ENCODE data around the gene B9D1.

Gene B9D1

DNA sequence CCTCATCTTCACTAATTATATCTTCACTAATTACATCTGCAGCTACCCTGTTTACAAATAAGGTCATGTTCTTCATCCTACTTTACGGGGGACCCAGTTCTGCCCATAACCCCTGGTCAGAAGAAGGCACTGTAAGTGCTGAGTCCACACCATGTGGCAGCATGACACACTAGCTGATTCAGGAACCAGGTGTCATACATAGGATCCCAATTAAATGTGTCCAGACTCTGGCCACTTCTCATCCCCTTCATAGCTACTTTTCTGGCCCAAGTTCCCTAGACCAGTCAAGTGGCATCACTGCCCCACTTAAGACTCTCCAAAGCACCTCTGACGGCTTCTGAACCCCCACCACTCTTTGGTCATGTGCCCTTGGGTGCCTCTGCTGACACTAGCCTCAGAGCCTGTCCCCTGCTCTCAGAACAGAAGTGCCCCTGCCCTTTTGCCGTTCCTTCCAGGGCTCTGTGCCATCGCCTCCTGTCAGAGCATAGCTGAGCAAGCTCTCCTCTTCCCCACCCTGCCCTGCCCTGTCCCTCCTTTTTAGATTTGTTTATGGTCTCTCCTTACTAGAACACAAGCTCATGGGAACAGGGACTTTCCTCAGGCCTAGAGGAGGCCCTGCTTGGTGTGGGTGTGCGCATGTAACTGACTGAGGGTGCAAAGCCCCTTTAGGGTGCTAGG lies 61.1 kb downstream of the B9D1 start:
- TF ChIP-seq, protein P1, sequence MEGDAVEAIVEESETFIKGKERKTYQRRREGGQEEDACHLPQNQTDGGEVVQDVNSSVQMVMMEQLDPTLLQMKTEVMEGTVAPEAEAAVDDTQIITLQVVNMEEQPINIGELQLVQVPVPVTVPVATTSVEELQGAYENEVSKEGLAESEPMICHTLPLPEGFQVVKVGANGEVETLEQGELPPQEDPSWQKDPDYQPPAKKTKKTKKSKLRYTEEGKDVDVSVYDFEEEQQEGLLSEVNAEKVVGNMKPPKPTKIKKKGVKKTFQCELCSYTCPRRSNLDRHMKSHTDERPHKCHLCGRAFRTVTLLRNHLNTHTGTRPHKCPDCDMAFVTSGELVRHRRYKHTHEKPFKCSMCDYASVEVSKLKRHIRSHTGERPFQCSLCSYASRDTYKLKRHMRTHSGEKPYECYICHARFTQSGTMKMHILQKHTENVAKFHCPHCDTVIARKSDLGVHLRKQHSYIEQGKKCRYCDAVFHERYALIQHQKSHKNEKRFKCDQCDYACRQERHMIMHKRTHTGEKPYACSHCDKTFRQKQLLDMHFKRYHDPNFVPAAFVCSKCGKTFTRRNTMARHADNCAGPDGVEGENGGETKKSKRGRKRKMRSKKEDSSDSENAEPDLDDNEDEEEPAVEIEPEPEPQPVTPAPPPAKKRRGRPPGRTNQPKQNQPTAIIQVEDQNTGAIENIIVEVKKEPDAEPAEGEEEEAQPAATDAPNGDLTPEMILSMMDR (conservative IDR thresholded peaks at IDR 0.05) = no peak

DNA sequence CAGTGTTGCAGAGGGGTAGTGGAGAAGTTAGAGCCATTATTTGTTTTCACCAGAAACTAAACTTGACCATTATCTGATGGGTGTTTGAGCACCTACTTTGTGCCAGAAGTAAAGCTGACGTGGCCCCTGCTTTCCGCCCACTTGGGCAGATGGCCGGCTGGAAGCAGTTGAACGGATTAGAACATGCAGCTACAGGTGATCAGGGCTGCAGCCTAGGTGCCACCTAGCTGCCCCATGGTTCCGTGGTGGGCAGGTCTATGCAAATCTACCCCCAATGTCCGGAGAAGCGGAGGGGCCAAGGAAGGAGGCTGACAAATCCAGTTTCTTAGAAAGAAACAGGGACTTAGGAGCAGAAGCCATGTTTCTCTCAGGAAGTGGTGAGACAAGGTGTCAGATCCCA lies 62.7 kb downstream of the B9D1 start:
- H3K27ac ChIP-seq = no peak overlapping the region
- TF ChIP-seq, protein P1 (conservative IDR thresholded peaks at IDR 0.05) = no peak

More for the DNA sequence above, 61.1 kb downstream of the B9D1 start:
- H3K27ac ChIP-seq = no peak overlapping the region

DNA sequence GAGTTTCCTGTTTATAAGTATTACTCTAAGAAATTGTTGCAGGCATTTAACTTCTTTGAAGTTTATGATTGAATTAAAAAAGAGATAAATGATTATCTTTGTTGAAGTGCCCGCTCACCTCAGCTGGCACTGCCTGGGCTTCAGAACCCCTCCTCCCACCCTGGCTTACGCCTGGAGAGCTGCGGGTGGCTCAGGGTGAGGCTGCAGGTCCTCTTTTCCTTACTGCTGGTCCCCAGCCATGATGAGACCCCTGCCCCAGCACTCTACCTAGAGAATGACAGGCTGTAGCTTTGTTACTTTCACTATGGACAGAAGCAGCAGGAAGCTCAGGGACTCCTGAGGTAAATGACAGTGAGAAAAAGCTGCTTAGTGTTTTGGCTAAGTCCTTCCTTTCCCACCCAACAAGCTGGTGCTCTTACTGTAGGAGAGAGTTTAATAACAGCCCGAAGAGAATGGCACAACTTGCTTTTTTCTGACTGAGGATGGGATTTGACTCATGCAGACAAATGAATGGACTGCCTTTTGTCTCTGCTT lies 63.2 kb downstream of the B9D1 start:
- TF ChIP-seq, protein P1 (conservative IDR thresholded peaks at IDR 0.05) = no peak

DNA sequence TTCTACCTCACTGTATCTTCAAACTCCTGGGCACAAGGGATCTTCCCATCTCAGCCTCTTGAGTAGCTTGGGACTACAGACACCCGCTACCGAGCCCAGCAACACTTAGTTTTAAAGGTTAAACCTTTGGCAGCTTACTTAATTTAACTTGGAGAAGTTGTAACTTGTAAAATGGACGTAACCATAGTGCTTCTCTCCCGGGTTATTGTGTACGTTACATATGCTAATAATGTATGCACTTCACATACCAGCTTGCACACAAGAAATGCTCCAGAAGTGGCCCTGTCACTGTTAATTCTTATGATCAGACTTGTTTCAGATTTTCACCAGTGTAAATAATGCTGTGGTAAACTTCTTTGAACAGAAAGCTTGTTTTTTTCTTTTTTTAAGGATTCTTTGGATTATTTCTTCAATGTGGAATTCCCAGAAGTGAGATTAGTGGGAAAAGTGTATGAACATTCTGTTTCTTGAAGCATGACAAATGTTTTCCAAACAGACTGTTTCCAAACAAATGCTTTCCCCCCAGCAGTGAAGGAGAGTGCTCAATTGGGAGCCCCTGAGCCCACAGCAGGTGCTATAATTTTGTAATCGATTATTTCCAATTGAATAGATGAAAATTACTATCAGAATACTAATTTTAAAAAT lies 63.8 kb downstream of the B9D1 start:
- TF ChIP-seq, protein P1 (conservative IDR thresholded peaks at IDR 0.05) = no peak

More for the DNA sequence above, 63.2 kb downstream of the B9D1 start:
- H3K27ac ChIP-seq = no peak overlapping the region

DNA sequence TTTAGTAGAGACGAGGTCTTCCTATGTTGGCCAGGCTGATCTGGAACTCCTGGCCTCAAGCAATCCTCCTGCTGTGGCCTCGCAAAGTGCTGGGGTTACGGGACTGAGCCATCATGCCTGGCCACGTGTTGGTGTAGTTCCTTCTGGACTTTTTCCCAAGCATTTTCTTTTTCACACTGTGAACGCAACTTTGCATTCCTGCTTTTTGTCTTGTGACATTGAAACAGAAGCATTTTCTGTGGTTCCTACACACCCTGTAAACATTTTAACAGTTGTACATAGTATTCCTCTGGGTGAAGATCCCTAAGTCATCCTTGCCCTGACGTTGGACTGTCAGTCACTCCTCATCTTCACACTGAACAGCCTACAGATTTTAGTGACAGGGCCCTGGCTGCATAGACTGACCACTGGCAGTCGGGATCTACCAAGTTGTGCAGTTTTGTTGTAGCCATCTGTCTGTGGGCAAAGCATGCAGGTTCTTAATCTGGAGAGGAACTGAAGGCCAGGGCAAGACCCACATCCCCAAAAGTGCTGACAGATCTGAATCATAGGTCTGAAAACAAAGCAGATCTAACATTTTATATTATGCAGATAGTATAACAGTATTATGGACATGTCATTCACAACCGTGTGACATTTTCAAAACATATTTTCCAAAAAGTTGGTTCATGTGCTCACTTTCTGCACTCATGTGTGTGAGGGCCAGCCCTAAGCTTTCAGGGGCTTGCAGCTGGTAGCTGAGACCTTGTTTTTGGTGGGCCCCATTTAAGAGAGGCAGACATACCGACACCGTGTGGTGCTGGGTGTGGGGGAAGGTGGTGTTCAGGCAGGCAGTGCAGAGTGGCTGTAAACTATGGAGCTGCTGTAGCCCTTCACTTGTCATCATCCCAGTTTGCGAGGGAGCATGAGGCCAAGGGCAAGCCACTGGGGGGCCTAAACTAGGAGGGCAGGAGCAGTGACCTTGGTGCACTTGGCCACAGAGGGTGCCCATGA lies 65.4 kb downstream of the B9D1 start:
- no peak overlapping the region for H3K27ac ChIP-seq

More for the DNA sequence above, 63.8 kb downstream of the B9D1 start:
- H3K27ac ChIP-seq = no peak overlapping the region

DNA sequence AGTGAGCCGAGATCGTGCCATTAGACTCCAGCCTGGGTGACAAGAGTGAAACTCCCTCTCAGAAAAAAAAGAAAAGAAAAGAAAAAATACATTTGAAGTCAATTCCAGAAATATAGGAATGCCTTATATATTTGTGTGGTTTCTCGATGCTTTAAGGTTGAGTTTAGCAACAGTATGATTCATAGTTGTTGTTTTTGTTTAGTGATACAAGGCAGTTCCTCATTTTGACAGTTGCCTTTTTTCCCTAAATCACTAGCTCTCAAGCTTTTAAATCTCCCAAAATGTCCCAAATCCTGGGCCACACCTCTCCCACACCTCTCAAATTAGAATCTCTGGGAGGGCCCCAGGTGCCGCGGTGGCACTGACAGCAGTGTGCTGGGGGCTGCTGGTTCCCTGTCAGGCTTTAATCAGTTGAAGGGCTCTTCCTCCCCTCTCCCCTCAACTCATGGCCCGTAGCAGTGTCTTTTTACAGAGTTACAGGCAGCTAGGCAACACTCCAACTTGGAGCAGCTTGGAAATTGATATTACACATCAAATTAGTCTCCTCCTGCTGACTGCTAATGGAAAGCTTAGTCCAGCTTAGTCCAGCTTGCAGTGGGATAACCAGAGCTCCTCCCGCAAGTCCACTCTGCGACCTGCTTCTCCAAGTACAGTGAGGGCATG lies 66.9 kb downstream of the B9D1 start:
- TF ChIP-seq, protein P1 (conservative IDR thresholded peaks at IDR 0.05) = no peak
- no peak overlapping the region for H3K27ac ChIP-seq

More for the DNA sequence above, 65.4 kb downstream of the B9D1 start:
- TF ChIP-seq, protein P1 (conservative IDR thresholded peaks at IDR 0.05) = no peak
